Gastroesophageal sphincter (tissue), 2 donors: ENCODE measurements around the gene TMEM267.

Experiments
- EP300 ChIP-seq: sonication (generic); formaldehyde crosslinking; IDR thresholded peaks from one replicate; pipeline ENCODE4 v1.6.1; 2017; ENCODE audit warnings: antibody characterized with exemption, mild to moderate bottlenecking
- POLR2AphosphoS5 ChIP-seq: sonication (generic); formaldehyde crosslinking; IDR thresholded peaks from one replicate; pipeline ENCODE4 v1.6.1; 2017; ENCODE audit warnings: antibody characterized with exemption

DNA sequence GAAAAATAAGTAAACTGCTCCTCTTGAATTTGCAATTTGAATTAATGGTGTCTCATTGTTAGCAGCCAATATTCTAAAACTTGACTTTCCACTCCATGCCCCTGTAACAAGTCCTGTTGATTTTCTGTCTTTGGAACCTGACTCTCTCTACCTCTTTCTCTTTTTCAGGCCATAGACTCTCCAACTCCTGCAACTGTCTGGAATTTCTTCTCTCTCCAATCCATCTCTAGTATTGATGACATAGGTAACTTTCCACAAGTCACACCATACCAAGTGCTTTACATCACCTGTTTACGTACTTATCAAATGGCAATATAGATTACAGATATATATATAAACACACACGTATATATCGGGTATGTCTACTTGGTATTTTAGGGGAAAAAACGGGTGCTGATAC, 30.4 kb upstream of the TMEM267 start:
- TF ChIP-seq EP300 (no peak), POLR2AphosphoS5 (no peak)
